Caco-2 (cell line): ENCODE data around the gene LIN54. TPM values are rescaled to one million over a fixed set of nuclear protein-coding genes. Genes with fewer than 3 reads are reported as not detected.

ENCODE experiments used
- BruUV-seq: library from RNA; stranded (reverse); fragments of 400-500 nt; replicated peaks from 2 replicates; lab custom pipeline; 2021; lab: Mats Ljungman, UMichigan
- CTCF ChIA-PET: fragments of 300-600 bp; sonication (Branson Sonifier 250); formaldehyde crosslinking; loops from one replicate; lab custom pipeline; 2022; ENCODE audit warnings: antibody characterized with exemption; lab: Charles Lee
- POLR2A ChIA-PET: fragments of 300-600 bp; sonication (Branson Sonifier 250); formaldehyde crosslinking; loops from one replicate; lab custom pipeline; 2022; ENCODE audit warnings: antibody characterized with exemption; lab: Charles Lee
- DNase-seq, 2 experiments: peaks; one replicate each; pipeline versions ENCODE4 v3.0.0 to v3.0.0-alpha.2; 2020 to 2022
- H3K27me3 ChIP-seq: replicated peaks from 2 replicates; pipeline ENCODE4 v1.6.0; 2011; ENCODE audit warnings: low read length; ENCODE audit not compliant: control insufficient read depth, insufficient read depth
- H3K36me3 ChIP-seq: 2 replicates; pipeline ENCODE4 v1.5.1; 2011; ENCODE audit warnings: low read length; ENCODE audit not compliant: control insufficient read depth, insufficient read depth
- H3K4me1 ChIP-seq: fragments of 250-450 bp; sonication (Bioruptor Pico); 2 replicates; pipeline ENCODE4 v1.5.1; 2020; ENCODE audit warnings: mild to moderate bottlenecking
- H3K4me3 ChIP-seq: 2 replicates; pipeline ENCODE4 v1.5.1; 2011; ENCODE audit warnings: low read depth, mild to moderate bottlenecking, control low read depth, low read length
- H3K9me3 ChIP-seq: fragments of 250-450 bp; sonication (Bioruptor Pico); 2 replicates; pipeline ENCODE4 v1.5.1; 2020; ENCODE audit warnings: mild to moderate bottlenecking, moderate library complexity
- H3K27ac Mint-ChIP-seq: one replicate; pipeline ENCODE4 v1.8.0; 2022; ENCODE audit warnings: mixed read lengths; ENCODE audit not compliant: unreplicated experiment
- H3K27me3 Mint-ChIP-seq: one replicate; pipeline ENCODE4 v1.8.0; 2022; ENCODE audit warnings: mixed read lengths; ENCODE audit not compliant: insufficient read depth, unreplicated experiment
- H3K36me3 Mint-ChIP-seq: one replicate; pipeline ENCODE4 v1.8.0; 2022; ENCODE audit warnings: mild to moderate bottlenecking, mixed read lengths; ENCODE audit not compliant: insufficient read depth, unreplicated experiment
- H3K4me1 Mint-ChIP-seq: one replicate; pipeline ENCODE4 v1.8.0; 2022; ENCODE audit warnings: low read depth, mixed read lengths; ENCODE audit not compliant: unreplicated experiment
- H3K4me3 Mint-ChIP-seq: one replicate; pipeline ENCODE4 v1.8.0; 2022; ENCODE audit warnings: mild to moderate bottlenecking, moderate library complexity, mixed read lengths; ENCODE audit not compliant: unreplicated experiment
- H3K9me3 Mint-ChIP-seq: one replicate; pipeline ENCODE4 v1.8.0; 2022; ENCODE audit warnings: mixed read lengths; ENCODE audit not compliant: unreplicated experiment
- CTCF ChIP-seq, 2 experiments: fragments of 200-600 bp in 1 of 2; IDR thresholded peaks; 1 replicate in 1 of 2; 2 replicates in 1 of 2; pipeline versions ENCODE4 v1.5.1 to v1.8.0; 2011 to 2022; ENCODE audit warnings: antibody characterized with exemption in 1 of 2, control low read depth in 1 of 2, inconsistent platforms in 1 of 2, low read depth in 1 of 2, low read length in 1 of 2, mild to moderate bottlenecking in 1 of 2, moderate library complexity in 1 of 2; ENCODE audit not compliant: insufficient read depth in 1 of 2, severe bottlenecking in 1 of 2, unreplicated experiment in 1 of 2
- intact Hi-C: fragments of 100-400 bp; cut with micrococcal nuclease; formaldehyde crosslinking; loops from one replicate; pipeline ENCODE4 v1.10.0; 2022; ENCODE audit not compliant: unreplicated experiment
- total RNA-seq: library from RNA; stranded (reverse); gene quantifications from 2 replicates; pipeline ENCODE4 v1.2.3, GENCODE V29; 2022

Gene LIN54
- total RNA-seq, 1 experiment from 2014 or later: 29.6 TPM

- Histone ChIP-seq H3K4me3 (peak overlapping the region; percentile 69), H3K9me3 (no peaks in the 10 kb centered on the region), H3K27me3 (no peaks in the 10 kb centered on the region), H3K36me3 (no peaks in the 10 kb centered on the region; the same call in 1 of the 2 replicates), H3K4me1 (peaks cover 28% of the 10 kb centered on the region)
- BruUV-seq: no TSS peak
- ChIA-PET CTCF (interaction anchor here (1.3 kb wide), 1 partner anchor 46 kb away, joined by 4 read pairs; no protein-coding TSS in a partner anchor), POLR2A (interaction anchor here (2.1 kb wide), 1 partner anchor 136 kb away, joined by 8 read pairs; the partner anchor contains the start of gene COPS4)
- Mint-ChIP-seq H3K27ac (no peak overlapping the region), H3K27me3 (no peaks in the 10 kb centered on the region), H3K36me3 (peaks cover 44% of the 10 kb centered on the region), H3K4me3 (no peak overlapping the region), H3K4me1 (peaks cover 8% of the 10 kb centered on the region), H3K9me3 (no peaks in the 10 kb centered on the region)
- no peak for TF ChIP-seq CTCF (IDR thresholded peaks at IDR 0.05; ENCODE audit: insufficient read depth in 1 of 2, low read depth in 1 of 2, low read length in 1 of 2, severe bottlenecking in 1 of 2, unreplicated experiment in 1 of 2)
- intact Hi-C loops: no loop called here
- peak in 1 of 2 experiments; percentile 19 for DNase-seq
Measured at GRCh38 chr4:82898322-82899243, 112.0 kb downstream of the LIN54 start.

GRCh38 chr4:82896755-82897154 lies 113.9 kb downstream of the LIN54 start:
- TF ChIP-seq CTCF (IDR thresholded peaks at IDR 0.05; ENCODE audit: insufficient read depth in 1 of 2, low read depth in 1 of 2, low read length in 1 of 2, severe bottlenecking in 1 of 2, unreplicated experiment in 1 of 2): no peak
- ChIA-PET POLR2A (no interaction called here), CTCF (no interaction called here)
- no peak overlapping the region for H3K4me3 ChIP-seq
- Mint-ChIP-seq H3K9me3 (no peaks in the 10 kb centered on the region), H3K4me3 (no peak overlapping the region), H3K27ac (no peak overlapping the region), H3K36me3 (peaks cover 47% of the 10 kb centered on the region), H3K27me3 (no peaks in the 10 kb centered on the region), H3K4me1 (peaks cover 14% of the 10 kb centered on the region)
- BruUV-seq: no TSS peak
- peaks cover 42% of the 10 kb centered on the region for H3K4me1 ChIP-seq
- no peaks in the 10 kb centered on the region for H3K9me3 ChIP-seq
- intact Hi-C loops: no loop called here
- no peaks in the 10 kb centered on the region; the same call in 1 of the 2 replicates for H3K36me3 ChIP-seq
- no peak for DNase-seq
- no peaks in the 10 kb centered on the region for H3K27me3 ChIP-seq

- peaks cover 14% of the 10 kb centered on the region for H3K4me1 Mint-ChIP-seq
- peak; percentile 35 to 42 for DNase-seq
- H3K27me3 Mint-ChIP-seq: no peaks in the 10 kb centered on the region
- Histone ChIP-seq H3K4me1 (peaks cover 42% of the 10 kb centered on the region), H3K4me3 (no peak overlapping the region), H3K36me3 (no peaks in the 10 kb centered on the region; the same call in 1 of the 2 replicates), H3K9me3 (no peaks in the 10 kb centered on the region), H3K27me3 (no peaks in the 10 kb centered on the region)
- intact Hi-C loops: no loop called here
- peaks cover 69% of the 10 kb centered on the region for H3K36me3 Mint-ChIP-seq
- H3K4me3 Mint-ChIP-seq: peak overlapping the region; percentile 50
- no peaks in the 10 kb centered on the region for H3K9me3 Mint-ChIP-seq
- TF ChIP-seq CTCF (IDR thresholded peaks at IDR 0.05; ENCODE audit: insufficient read depth in 1 of 2, low read depth in 1 of 2, low read length in 1 of 2, severe bottlenecking in 1 of 2, unreplicated experiment in 1 of 2): no peak
- POLR2A ChIA-PET: interaction anchor here (0.7 kb wide), 1 partner anchor 391 kb away, joined by 5 read pairs; the partner anchor contains the start of gene COQ2
- CTCF ChIA-PET: no interaction called here
- H3K27ac Mint-ChIP-seq: peak overlapping the region; percentile 71
- no TSS peak for BruUV-seq
Measured at GRCh38 chr4:82893942-82894341, 116.7 kb downstream of the LIN54 start.
